GM21367 (cell line): Measurements from ENCODE around the gene AP2A2.

ENCODE experiments used
- ATAC-seq: cut with Tn5 transposase; IDR thresholded peaks from one replicate; pipeline ENCODE4 v1.9.1; 2021; ENCODE audit not compliant: unreplicated experiment

The AP2A2 gene

GRCh38 chr11:925496-926301 lies at the start of gene AP2A2:
Gene AP2A2, plus strand, starts transcription at chr11:925870. Its CDS starts 152 bp downstream, at chr11:926022.
- peak; percentile 36 for ATAC-seq

- ATAC-seq, result no peak
Measured at GRCh38 chr11:876545-876944, 49.1 kb upstream of the AP2A2 start.

- ATAC-seq, result no peak
Measured at GRCh38 chr11:877565-877964, 48.1 kb upstream of the AP2A2 start.

GRCh38 chr11:880447-880846 lies 45.2 kb upstream of the AP2A2 start:
- ATAC-seq, result no peak

DNA sequence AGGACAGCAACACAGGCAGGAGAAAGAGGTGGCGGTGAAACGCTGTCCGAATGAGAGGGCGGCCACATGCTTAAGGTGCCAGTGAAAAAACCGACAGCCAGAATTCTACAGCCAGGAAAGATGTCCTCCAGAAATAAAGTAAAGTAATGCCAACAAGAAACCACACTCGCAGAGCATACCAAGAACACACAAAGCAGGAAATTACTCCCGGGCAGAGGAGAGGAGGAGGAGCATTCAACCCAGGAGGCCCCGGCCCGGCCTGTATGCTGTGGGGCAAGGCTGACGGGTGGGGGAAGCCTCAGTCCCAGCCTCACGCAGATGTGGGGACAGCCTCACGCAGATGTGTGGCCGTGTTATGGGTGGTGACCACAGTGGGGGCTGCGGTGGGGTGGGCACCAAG lies 43.1 kb upstream of the AP2A2 start:
- ATAC-seq, result no peak

DNA sequence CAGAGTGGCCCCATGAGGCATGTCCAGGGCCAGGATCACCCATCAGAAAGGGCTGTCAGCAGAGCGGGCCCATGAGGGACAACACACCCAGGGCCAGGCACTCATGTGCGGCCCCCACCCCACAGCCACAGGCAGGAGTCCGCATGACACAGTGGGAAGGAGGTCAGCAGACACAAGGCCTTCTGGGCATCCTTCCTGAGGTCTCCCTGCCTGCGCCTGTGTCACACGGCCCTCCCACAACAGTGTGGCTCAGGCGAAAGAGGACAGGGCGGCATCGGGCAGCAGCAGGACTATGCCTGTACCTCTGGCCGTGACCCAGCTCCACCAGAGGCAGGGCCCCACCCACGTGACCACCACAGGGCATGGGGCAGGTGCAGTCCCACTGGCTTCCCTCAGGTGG lies 42.1 kb upstream of the AP2A2 start:
- no peak for ATAC-seq

GRCh38 chr11:884578-885070 lies 41.0 kb upstream of the AP2A2 start:
- ATAC-seq, result no peak

- no peak for ATAC-seq
Measured at GRCh38 chr11:886568-886967, 39.1 kb upstream of the AP2A2 start.

- no peak for ATAC-seq
Measured at GRCh38 chr11:887589-887988, 38.1 kb upstream of the AP2A2 start.

GRCh38 chr11:888310-889212 lies 37.1 kb upstream of the AP2A2 start:
- ATAC-seq, result no peak

DNA sequence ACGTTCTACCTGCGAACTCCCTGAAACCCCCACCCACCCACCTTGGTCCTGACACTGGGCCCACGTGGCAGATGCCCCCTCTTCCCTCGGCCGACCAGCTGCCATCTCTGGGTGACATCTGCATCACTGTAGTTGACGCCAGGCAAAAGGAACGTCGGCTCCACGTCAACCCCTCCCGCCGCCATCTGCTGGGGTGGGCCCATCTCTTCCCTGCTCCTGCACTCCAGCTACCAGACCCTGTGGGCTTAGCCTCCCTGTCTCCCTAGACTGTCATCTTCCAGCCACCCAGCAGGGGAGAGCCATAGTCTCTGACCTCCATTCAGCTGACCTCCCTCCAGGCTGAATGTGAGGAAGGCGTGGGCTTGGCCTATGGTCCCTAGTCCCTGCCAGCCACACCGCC lies 36.4 kb upstream of the AP2A2 start:
- ATAC-seq, result no peak

DNA sequence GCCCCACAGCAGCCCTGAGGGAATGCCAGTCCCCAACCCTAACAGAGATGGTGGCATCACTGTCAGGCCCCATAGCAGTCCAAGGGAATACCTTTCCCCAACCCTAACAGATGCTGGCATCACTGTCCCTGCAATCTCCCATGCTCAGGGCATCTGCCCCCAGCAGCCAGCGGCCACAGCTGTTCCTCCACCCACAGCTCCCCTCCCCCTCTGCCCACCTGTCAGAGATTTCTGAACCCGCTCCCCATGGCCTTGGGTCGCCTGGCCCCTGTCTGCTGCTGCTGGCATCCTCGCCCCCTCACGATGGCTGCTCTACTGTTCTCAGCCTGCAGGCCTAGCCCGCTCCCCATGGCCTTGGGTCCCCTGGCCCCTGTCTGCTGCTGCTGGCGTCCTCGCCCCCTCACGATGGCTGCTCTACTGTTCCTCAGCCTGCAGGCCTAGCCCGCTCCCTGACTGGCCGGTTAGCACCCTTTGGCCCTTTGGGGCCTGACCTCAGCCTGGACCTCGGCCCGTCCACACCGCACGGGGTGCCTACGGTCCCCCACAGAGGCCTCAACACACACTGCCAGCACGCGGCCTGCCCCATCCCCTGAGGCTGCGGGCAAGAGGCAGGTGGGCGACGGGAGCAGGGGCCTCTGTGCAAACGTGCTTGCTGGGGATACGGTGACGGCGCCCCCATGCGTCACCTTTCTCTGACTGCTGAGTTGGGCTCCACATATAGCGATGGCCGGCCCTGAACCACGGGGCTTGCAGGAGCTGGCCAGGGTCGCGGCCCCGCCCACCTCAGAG lies 35.8 kb upstream of the AP2A2 start:
- ATAC-seq, result no peak

DNA sequence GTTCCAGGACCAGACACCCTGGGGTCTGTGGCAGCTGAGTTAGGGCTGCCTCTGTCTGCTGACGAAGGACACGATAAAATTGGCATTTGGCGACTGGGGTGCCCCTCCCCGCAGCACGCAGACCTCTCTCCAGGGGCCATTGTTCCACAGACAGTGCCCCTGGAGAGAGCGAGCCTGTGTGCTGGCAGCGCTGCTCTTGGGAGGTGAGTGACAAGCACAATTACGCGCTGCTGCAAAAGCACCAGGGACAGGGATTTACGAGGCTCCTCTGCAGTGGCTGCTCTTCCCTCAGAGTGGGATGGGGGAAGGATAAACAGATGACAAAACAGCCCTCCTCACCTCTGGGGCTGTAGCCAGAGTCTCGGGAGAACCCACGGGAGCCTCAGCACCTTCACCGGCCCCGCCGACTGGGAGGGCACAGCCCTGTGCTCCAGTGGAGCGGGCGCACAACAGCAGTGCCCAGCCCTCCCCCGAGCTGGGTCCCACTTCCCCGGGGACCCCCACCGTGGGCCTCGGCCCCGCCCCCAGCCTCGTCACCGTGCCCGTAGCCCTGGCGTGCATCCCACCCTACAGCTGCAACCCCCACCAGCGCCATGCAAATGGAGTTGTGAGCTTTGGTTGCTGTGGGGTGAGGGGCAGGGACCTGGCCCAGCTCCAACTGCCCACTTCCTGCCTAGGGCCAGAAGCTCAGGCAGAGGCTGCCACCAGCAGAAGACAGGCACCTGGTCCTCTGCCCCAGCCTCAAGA lies 34.7 kb upstream of the AP2A2 start:
- ATAC-seq, result no peak

DNA sequence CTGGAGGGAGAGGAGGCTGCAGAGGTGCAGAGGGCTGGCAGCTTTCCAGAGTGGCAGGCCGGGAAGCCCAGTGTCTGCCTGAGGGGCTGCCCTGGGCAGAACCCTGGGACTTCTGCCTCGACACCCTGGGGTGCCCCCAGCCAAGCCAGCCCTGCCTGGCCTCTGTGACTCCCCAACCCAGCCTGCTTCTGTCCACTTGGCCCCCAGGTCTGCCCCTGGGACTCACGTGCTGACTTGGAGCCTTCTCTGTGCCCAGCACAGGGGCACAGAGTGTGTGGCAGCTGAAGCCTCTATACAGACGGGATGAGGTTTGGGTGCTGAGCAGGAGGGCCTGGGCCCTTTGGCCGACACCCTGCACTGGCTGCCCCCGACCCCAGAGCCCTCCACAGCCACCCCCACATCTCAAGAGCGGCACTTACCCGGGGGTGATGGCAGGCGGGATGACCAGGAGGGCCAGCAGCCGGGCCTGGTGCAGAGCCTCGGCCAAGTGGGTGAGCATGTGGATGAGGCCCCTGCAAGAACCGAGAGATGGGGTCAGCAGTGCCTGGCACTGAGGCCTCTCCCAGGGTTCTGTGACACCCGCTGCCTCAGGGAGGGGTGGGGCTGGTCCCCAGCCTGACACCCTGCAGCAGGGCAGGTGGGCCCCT lies 32.5 kb upstream of the AP2A2 start:
- ATAC-seq, result no peak

GRCh38 chr11:894575-895201 lies 31.0 kb upstream of the AP2A2 start:
- no peak for ATAC-seq

GRCh38 chr11:895331-896110 lies 30.1 kb upstream of the AP2A2 start:
- ATAC-seq, result no peak

- ATAC-seq, result no peak
Measured at GRCh38 chr11:897253-898142, 28.2 kb upstream of the AP2A2 start.

- ATAC-seq, result no peak
Measured at GRCh38 chr11:898143-898511, 27.5 kb upstream of the AP2A2 start.
